ENCODE results near the gene FMN2.

The FMN2 gene

GRCh38 chr1:240201931-240202330, 110.2 kb downstream of the FMN2 start:
- DNase-seq = no peak

DNA sequence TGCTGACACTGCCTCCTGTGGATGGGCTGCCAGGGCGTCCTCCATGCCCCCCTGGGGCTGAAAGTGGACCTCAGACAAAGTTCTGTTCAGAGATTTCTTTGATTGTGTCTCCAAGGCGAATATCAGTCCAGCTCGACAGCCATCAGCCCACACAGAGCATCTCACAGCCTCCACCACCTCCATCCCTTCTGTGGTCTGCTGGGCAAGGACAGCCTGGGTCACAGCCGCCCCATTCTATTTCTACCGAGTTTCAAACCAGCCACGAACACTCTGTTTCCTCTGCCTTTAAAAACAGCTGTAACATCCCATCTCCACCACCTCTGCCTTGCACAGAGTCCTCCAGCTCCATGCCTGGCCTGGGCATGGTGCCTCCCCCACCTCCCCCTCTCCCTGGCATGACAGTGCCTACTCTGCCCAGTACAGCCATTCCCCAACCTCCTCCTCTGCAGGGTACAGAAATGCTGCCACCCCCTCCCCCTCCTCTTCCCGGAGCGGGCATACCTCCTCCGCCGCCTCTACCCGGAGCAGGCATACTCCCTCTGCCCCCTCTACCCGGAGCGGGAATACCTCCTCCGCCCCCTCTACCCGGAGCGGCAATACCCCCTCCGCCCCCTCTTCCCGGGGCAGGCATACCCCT, 115.5 kb downstream of the FMN2 start:
- no peak for DNase-seq

DNA sequence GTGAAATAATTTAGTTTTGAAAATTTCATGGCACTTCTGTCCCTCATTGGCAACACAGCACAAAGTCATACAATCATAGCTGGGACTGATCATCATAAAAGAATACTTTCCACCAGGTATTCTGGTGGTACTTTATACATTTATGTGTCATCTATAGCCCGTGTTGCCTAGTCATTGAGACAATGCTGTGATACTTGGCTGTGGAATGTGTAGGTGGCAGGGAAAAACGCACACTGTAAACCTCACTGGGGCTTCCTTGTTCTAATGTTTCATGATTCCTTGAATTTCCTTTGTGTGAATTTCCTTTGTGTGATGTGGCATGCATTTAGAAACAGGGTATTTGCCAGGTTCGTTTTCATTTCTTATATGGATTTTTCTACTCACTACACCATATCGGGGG, 118.3 kb downstream of the FMN2 start:
- DNase-seq = no peak

DNA sequence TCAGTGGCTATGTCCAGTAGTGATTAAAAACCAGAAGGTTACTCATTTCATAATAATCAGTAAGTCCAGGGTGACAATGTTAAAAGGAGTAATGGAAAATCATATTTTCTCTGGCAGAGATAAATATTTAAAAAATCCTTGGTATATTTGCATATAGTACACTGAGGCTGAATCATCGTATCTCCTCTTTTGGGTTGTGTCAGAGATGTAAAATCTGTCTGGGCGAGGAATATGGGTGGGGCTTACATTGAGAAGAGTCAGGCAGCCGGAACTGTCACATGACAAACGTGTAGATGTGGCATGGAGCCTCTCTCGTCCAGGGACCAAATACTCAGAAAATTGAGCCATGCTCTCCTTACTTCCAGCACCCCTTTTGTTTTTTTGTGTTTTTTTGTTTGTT, 120.9 kb downstream of the FMN2 start:
- no peak for DNase-seq

DNA sequence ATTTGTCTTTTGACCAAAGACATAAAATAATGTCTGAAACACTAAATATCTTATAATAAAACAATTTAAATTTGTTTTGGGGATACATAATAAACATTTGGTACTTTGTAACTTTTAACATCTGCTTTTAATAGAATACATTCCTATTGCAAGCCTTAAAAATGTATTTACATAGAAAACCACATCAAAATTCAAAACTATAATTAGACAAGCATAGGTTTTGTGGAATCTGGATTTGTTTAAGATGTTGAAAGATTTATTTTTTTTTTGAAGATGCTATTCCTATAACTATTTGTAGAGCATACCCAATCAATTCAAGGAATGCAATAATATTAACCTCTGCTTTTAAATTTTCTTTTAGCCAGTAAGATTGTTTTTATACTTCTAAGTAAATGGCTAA, 125.7 kb downstream of the FMN2 start:
- DNase-seq = no peak

- DNase-seq = no peak
Measured at GRCh38 chr1:240219104-240219503, 127.4 kb downstream of the FMN2 start.

GRCh38 chr1:240226102-240226501, 134.4 kb downstream of the FMN2 start:
- DNase-seq = no peak

DNA sequence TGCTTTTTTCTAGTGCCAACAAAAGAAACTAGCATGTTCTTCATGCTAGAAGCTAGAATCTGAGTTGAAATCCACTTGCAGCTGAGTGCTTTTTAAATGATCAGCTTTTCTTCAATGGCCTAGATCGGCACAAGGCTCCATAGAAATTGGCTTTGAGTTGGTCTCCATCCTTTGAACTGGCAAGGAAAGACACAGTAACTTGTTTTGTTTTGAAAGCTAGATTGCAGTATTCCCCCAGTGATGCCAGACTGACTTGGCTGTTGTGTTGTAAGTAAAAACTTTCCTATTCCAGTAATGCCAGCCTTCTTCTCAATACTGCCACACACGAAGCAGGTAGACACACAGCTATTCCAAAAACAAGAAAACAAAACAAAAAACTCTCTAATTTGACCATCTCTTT, 139.1 kb downstream of the FMN2 start:
- no peak for DNase-seq

- DNase-seq = no peak
Measured at GRCh38 chr1:240232530-240232929, 140.8 kb downstream of the FMN2 start.

DNA sequence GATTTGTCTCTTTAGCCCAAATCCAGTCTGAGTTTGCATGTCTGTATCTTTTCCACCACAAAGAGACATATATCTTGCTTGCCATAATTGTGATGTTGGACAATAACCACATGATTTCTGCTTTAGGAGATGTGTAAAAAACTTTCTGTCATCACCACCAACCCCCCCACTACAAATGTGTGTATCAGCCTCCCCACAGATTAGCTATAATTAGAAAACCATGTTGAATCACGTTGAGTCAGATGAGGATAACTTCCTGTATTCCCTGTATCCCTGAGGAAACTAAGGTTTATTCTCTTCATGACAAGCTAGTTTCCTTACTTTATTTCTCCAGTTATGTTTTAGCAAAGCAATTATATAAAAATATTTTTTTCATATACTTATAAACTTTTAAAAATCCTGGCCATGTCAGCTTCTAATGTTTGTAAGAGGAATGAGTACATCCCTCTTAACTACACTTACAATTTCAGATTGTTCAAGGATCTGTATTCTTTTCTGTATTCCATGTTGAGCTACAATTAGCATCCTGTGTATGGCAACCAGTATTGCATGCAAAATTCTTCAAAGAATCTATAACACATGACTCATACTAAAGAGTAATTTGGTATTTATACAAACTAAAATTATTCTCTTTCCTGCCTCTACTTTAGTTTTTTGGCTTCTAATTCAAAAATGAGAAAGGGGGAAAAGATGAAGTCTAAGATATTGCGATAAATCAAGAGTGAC, 143.0 kb downstream of the FMN2 start:
- DNase-seq = no peak

DNA sequence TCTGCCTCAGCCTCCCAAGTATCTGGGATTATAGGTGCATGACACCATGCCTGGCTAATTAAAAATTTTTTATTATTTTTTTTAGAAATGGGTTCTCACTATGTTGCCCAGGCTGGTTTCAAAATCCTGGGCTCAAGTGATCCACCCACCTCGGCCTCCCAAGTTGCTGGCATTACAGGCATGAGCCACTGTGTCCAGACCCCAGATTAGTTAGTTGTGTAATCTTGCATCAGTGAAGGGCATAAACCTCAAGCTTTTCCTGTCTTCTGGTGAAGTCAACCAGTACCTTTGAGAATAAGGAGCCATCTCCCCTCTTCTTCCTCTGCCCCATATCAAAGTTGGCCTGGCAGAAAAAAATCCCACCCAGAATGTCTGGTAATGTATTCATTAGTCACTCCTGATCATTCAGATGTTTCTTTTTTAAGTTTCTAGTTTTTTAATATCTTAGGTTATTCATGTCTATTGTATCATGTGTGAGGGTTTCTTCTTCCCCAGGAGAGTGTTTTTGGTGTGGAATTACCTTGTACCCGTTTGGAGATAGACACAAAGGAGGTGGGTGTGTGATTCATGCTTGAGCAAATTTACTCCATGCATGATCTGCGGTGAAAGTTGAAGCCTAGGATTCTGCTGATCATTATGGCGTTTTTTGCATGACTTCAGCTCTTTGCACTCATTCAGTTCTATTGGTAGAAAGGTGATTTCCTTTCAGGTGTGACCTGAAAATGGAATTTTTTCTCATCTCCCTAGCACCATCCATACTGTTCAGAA, 144.0 kb downstream of the FMN2 start:
- no peak for DNase-seq

GRCh38 chr1:240237305-240237721, 145.6 kb downstream of the FMN2 start:
- DNase-seq = no peak

DNA sequence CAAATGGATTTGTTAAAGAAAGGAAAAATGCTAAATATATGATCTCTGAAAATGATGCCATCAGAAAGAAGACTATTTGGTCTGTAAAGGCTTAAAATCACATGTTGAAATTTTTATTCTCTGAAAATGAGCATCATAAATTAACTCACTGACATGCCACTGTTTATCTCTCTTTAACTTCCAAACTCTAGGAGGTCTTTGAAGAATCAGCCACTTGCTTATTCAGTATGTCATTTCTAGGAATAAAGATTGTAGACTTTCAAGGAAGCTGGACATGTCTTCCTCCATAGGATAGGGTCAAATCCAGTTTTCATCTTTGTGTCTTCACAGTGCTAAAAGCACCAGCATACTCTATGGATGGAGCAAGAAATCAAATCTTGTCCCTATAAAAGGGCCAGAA, 147.6 kb downstream of the FMN2 start:
- DNase-seq = no peak

- DNase-seq = no peak
Measured at GRCh38 chr1:240241278-240241677, 149.6 kb downstream of the FMN2 start.

- no peak for DNase-seq
Measured at GRCh38 chr1:240242601-240243144, 151.0 kb downstream of the FMN2 start.

- DNase-seq = no peak
Measured at GRCh38 chr1:240244968-240245628, 153.4 kb downstream of the FMN2 start.

- DNase-seq = no peak
Measured at GRCh38 chr1:240245629-240246020, 153.9 kb downstream of the FMN2 start.

DNA sequence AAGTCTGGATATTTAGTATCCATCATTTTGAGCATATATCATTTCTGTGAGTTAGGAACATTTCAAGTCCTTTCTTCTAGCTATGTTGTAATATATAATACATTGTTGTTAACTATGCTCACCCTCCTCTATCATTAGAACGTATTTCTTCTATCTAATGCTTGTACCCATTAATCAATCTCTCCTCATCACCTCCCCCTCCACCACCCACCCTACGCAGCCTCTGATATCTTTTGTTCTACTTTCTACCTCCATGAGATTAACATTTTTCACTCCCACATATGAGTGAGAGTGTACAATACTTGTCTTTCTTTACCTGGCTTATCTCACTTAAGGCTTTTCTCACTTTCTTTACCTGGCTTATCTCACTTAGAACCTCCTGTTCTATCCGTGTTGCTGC, 156.2 kb downstream of the FMN2 start:
- DNase-seq = no peak

DNA sequence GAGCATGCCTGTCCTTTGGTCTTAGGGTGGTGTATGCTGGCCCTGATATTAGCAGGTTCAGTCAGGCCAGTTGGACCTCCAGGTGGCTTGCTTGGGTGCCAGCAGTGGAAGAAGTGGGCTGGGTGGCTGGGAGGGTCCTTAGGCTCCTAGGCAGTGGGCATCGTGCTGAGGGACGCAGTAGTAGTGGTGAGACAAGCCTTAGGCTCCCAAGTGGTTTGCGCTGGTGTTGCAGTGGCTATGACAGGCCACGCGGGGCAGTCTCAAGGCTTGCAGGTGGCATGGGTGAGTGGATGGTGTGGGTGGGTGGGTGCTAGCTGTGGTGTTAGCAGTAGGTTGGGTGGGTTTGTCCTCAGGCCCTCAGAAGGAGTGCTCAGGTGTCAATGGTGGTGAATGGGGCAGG, 162.3 kb downstream of the FMN2 start:
- DNase-seq = no peak

DNA sequence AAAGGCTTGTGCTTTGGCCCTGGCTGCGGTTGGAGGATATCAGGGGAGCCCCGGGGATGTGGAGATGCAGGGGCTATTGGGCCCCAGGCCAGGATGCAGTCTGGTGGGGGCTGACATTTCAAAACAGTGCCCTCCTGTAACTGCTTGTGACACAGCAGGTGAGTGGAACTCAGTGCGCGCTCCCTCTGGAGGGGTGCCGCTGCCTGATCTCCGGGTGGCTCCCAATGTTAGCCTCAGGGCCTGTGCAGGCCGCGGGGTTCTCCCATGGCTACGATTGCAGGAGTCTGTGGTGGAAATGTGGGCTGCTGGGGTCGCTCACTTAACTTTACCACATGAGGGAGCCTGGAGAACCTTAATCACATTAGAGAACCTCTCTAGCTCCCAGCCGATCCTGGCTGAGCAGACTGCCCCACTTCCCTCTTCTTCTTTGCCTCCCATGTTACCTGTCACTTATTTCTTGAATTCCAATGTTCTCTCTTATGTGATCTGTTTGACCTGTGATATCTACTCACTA, 163.2 kb downstream of the FMN2 start:
- DNase-seq = no peak

- no peak for DNase-seq
Measured at GRCh38 chr1:240255922-240256321, 164.2 kb downstream of the FMN2 start.

- no peak for DNase-seq
Measured at GRCh38 chr1:240256836-240257503, 165.3 kb downstream of the FMN2 start.

Measured in CD4-positive, alpha-beta T cell treated with Interleukin-17A for 1 hour (primary cell).